ENCODE data around the gene ZNF677. TPM values are rescaled to one million over a fixed set of nuclear protein-coding genes. Genes with fewer than 3 reads are reported as not detected.

Gene ZNF677
- total RNA-seq, 2 experiments from 2014 or later = 17.0 to 17.8 TPM

Other genes with a start within 250 kb of the ZNF677 start
- not detected for gene ERVV-1, start 241.0 kb downstream of the ZNF677 start, total RNA-seq
- gene ERVV-2, start 210.1 kb downstream of the ZNF677 start, total RNA-seq = not detected
- 10 to 100 TPM; 52.2 to 53.2 TPM for gene ZNF160, start 151.5 kb downstream of the ZNF677 start, total RNA-seq
- gene ZNF415, start 122.0 kb downstream of the ZNF677 start, total RNA-seq = 1 to 10 TPM in 1 of 2 experiments, under 1 TPM in 1; 0.72 to 1.5 TPM
- 10 to 100 TPM; 17.6 to 17.7 TPM for gene ZNF347, start 95.8 kb downstream of the ZNF677 start, total RNA-seq
- gene ZNF665, start 61.5 kb downstream of the ZNF677 start, total RNA-seq = 10 to 100 TPM; 11.3 to 11.4 TPM
- not detected for gene VN1R2, start 3.4 kb upstream of the ZNF677 start, total RNA-seq
- not detected for gene VN1R4, start 12.8 kb upstream of the ZNF677 start, total RNA-seq
- 10 to 100 TPM; 13.0 to 13.1 TPM for gene ZNF845, start 78.9 kb upstream of the ZNF677 start, total RNA-seq
- gene ZNF525, start 110.8 kb upstream of the ZNF677 start, total RNA-seq = 10 to 100 TPM; 28.5 to 29.1 TPM
- 10 to 100 TPM; 16.2 to 17.4 TPM for gene ZNF765, start 140.3 kb upstream of the ZNF677 start, total RNA-seq
- 10 to 100 TPM; 14.5 to 17.2 TPM for gene ZNF761, start 177.1 kb upstream of the ZNF677 start, total RNA-seq
- gene ZNF813, start 212.9 kb upstream of the ZNF677 start, total RNA-seq = 1 to 10 TPM; 6.1 to 8.5 TPM

All from activated naive CD8-positive, alpha-beta T cell treated with anti-CD3 and anti-CD28 coated beads, Interleukin-2, amount 10 ng/mL, durations not matched to agents 7 days and 5 days (primary cell).